ENCODE data around the gene CLEC18B.
"Not testable (repeated sequence)": the region's sequence is repeated elsewhere in the genome, so short reads cannot be mapped to it uniquely, and the experiment has no call there.

Gene CLEC18B

DNA sequence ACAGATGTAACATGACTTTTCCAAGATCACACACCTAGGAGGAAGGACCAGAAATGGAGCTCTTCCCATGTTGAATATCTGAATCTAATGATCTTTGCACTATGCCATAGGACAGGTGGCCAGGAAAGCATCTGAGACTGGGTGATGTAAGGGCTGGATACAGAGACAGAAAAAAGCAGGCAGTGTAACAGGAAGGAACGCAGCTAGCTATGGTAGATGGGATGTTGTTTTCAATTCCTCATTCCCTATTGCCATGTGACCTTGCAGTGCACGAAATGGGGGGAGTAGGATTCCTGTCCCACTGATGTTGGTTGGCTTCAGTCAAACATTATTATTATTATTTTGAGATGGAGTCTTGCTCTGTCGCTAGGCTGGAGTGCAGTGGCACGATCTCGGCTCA, 48.9 kb downstream of the CLEC18B start:
- no peak overlapping the region for H3K4me3 ChIP-seq (ENCODE audit: low read length in 2 of 2)
- H3K9ac ChIP-seq (ENCODE audit: low read length in 2 of 2), result no peak overlapping the region
- H3K9me3 ChIP-seq (ENCODE audit: control insufficient read depth in 2 of 2, low read length in 2 of 2), result no peaks in the 10 kb centered on the region
- H3K27ac ChIP-seq (ENCODE audit: low read length), result no peak overlapping the region
- no peaks in the 10 kb centered on the region for H3K27me3 ChIP-seq (ENCODE audit: control insufficient read depth in 1 of 2, insufficient read depth in 2 of 2, low read length in 2 of 2)
- H3K4me1 ChIP-seq (ENCODE audit: control insufficient read depth, insufficient read depth, low read length), result peaks cover 2% of the 10 kb centered on the region
- H3K36me3 ChIP-seq (ENCODE audit: control insufficient read depth in 2 of 2, insufficient read depth in 2 of 2, low read length in 2 of 2), result no peaks in the 10 kb centered on the region

- H3K36me3 ChIP-seq (ENCODE audit: control insufficient read depth in 2 of 2, insufficient read depth in 2 of 2, low read length in 2 of 2); H3K9me3 ChIP-seq (ENCODE audit: control insufficient read depth in 2 of 2, low read length in 2 of 2); H3K4me3 ChIP-seq (ENCODE audit: low read length in 2 of 2); H3K9ac ChIP-seq (ENCODE audit: low read length in 2 of 2); H3K4me1 ChIP-seq (ENCODE audit: control insufficient read depth, insufficient read depth, low read length); H3K27me3 ChIP-seq (ENCODE audit: control insufficient read depth in 1 of 2, insufficient read depth in 2 of 2, low read length in 2 of 2); H3K27ac ChIP-seq (ENCODE audit: low read length): not testable (repeated sequence)
Observed at GRCh38 chr16:74370338-74371135, 50.7 kb downstream of the CLEC18B start.

DNA sequence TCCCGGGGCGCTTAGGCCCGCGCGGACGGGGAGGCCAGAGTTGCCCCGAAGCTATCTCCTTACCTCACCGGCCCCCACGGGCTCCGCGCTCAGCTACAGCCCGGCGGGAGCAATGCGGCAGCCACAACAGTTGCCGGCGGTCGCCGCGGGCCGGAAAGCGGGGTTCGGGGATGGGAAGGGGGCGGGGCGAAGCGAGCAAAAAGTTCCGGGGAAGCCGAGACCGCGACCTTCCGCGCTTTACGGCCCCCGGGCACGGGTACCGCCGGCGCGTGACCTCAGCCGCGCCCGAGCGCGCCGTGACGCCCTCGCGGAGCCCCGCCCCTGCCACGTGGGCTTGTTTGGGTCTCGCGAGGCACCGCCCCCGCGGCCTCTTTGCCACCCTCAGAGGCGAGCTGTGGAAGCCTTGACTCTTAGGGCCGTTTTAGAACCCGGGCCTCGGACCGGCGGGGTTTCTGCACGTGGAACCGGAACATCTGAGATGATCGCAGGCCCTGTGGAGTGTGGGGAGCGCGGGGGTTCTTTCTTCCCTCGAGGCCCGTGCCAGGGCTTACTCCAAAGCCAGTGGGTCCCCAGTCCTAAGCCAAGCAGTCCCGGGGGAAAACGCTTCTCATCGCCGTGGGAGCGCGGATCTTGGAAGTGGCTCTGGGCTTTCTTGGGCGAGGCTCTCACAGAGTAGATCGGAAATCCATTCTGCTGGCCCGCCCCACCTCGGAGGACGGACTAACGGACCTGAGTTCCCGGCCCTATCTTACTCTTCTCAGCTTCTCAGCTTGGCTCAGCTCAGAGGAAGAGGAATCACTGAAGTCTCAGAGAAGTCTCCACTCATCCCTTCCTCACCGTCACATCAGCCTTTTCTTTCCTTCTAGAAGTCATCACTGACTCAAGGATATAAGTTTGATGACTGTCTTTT, 53.0 kb downstream of the CLEC18B start:
- H3K4me1 ChIP-seq (ENCODE audit: control insufficient read depth, insufficient read depth, low read length); H3K36me3 ChIP-seq (ENCODE audit: control insufficient read depth in 2 of 2, insufficient read depth in 2 of 2, low read length in 2 of 2); H3K27me3 ChIP-seq (ENCODE audit: control insufficient read depth in 1 of 2, insufficient read depth in 2 of 2, low read length in 2 of 2); H3K9me3 ChIP-seq (ENCODE audit: control insufficient read depth in 2 of 2, low read length in 2 of 2): not testable (repeated sequence)
- Histone ChIP-seq H3K27ac (ENCODE audit: low read length) (peak overlapping the region; percentile 64), H3K4me3 (ENCODE audit: low read length in 2 of 2) (peak overlapping the region; percentile 78 to 89), H3K9ac (ENCODE audit: low read length in 2 of 2) (peak overlapping the region; percentile 74)

DNA sequence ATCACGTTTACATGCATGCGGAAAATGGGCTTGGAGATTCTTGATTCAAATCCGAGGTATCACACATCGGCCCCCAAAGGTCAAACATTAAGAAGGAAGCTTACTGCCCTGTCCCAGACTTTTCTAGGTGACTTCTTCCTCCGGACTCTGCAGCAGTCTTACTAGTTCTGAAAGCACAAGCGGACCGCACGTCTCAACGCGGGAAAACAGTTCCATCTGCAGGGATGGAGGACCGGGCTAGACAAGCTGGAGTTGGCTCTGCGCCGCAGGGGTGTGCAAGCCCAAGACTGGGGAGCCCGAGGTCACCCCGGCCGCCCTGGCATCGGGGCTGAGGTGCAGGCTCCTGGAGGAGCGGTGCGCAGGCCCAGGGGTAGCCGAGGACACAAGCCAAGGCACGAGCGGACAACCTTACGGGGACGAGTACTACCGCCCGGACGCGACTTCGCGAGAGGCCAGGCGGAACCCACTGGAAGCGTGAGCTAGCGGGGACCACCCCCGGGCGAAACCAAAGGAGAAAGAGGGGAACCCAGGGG, 53.7 kb downstream of the CLEC18B start:
- not testable (repeated sequence) for H3K9me3 ChIP-seq (ENCODE audit: control insufficient read depth in 2 of 2, low read length in 2 of 2); H3K27me3 ChIP-seq (ENCODE audit: control insufficient read depth in 1 of 2, insufficient read depth in 2 of 2, low read length in 2 of 2); H3K4me1 ChIP-seq (ENCODE audit: control insufficient read depth, insufficient read depth, low read length); H3K36me3 ChIP-seq (ENCODE audit: control insufficient read depth in 2 of 2, insufficient read depth in 2 of 2, low read length in 2 of 2)
- peak overlapping the region; percentile 64 for H3K27ac ChIP-seq (ENCODE audit: low read length)
- H3K9ac ChIP-seq (ENCODE audit: low read length in 2 of 2), result peak overlapping the region; percentile 74
- H3K4me3 ChIP-seq (ENCODE audit: low read length in 2 of 2), result peak overlapping the region; percentile 78 to 89

- H3K9ac ChIP-seq (ENCODE audit: low read length in 2 of 2); H3K4me1 ChIP-seq (ENCODE audit: control insufficient read depth, insufficient read depth, low read length); H3K27me3 ChIP-seq (ENCODE audit: control insufficient read depth in 1 of 2, insufficient read depth in 2 of 2, low read length in 2 of 2); H3K4me3 ChIP-seq (ENCODE audit: low read length in 2 of 2); H3K9me3 ChIP-seq (ENCODE audit: control insufficient read depth in 2 of 2, low read length in 2 of 2); H3K27ac ChIP-seq (ENCODE audit: low read length): not testable (repeated sequence)
- peaks cover 5 to 16% of the 10 kb centered on the region in 2 donors for H3K36me3 ChIP-seq (ENCODE audit: control insufficient read depth in 2 of 2, insufficient read depth in 2 of 2, low read length in 2 of 2)
Observed at GRCh38 chr16:74361646-74362610, 59.4 kb downstream of the CLEC18B start.

Data from stomach smooth muscle (tissue), 2 donors.